Suprapubic skin (tissue), 4 donors: Measurements from ENCODE around the gene TCF7L2. TPM values are rescaled to one million over a fixed set of nuclear protein-coding genes. Genes with fewer than 3 reads are reported as not detected.

Source experiments
- DNase-seq, 2 donors: peaks; one replicate each; pipeline ENCODE4 v3.0.0-alpha.2; 2019; ENCODE audit warnings: low spot score in 2 of 2
- H3K27ac ChIP-seq: fragments of 200-600 bp; sonication (generic); one replicate; pipeline ENCODE4 v1.5.1; 2019
- H3K27me3 ChIP-seq: fragments of 200-600 bp; sonication (generic); one replicate; pipeline ENCODE4 v1.5.1; 2019
- H3K36me3 ChIP-seq: fragments of 200-600 bp; sonication (generic); one replicate; pipeline ENCODE4 v1.5.1; 2019
- H3K4me1 ChIP-seq: fragments of 200-600 bp; sonication (generic); one replicate; pipeline ENCODE4 v1.5.1; 2019
- H3K4me3 ChIP-seq: fragments of 200-600 bp; sonication (generic); one replicate; pipeline ENCODE4 v1.5.1; 2019; ENCODE audit warnings: mild to moderate bottlenecking
- H3K9me3 ChIP-seq: fragments of 200-600 bp; sonication (generic); one replicate; pipeline ENCODE4 v1.5.1; 2019
- EP300 ChIP-seq: sonication (generic); formaldehyde crosslinking; IDR thresholded peaks from one replicate; pipeline ENCODE4 v1.6.1; 2017; ENCODE audit warnings: antibody characterized with exemption
- POLR2A ChIP-seq, 2 donors: fragments of 450-650 bp; IDR thresholded peaks; one replicate each; pipeline ENCODE4 v1.6.1; 2017; ENCODE audit warnings: antibody characterized with exemption in 2 of 2, mild to moderate bottlenecking in 2 of 2, moderate library complexity in 2 of 2
- POLR2AphosphoS5 ChIP-seq, 3 donors: sonication (generic); formaldehyde crosslinking; IDR thresholded peaks; one replicate each; pipeline ENCODE4 v1.6.1; 2017; ENCODE audit warnings: antibody characterized with exemption in 3 of 3
- WGBS: methylation state at CpG from one replicate; pipeline ENCODE4 v1.1.5; 2018; 5-methylcytosine and 5-hydroxymethylcytosine counted together
- total RNA-seq, 4 donors: library from RNA; depleted of rRNA; stranded (reverse); fragments of >200 nt; gene quantifications; one replicate each; pipeline ENCODE4 v1.1.0, GENCODE V29; 2016
- TF ChIP-seq, protein P1 (sequence below), 2 donors: fragments of 200-600 bp in 1 of 2; fragments of 450-650 bp in 1 of 2; sonication (generic) in 1 of 2; IDR thresholded peaks; one replicate each; pipeline ENCODE4 v1.5.1; 2016 to 2019; ENCODE audit warnings: antibody characterized with exemption in 2 of 2, mild to moderate bottlenecking in 1 of 2, moderate library complexity in 1 of 2

TCF7L2 gene
- total RNA-seq, 4 donors from 2014 or later, result 9.9 to 23.3 (median 15.2) TPM

DNA sequence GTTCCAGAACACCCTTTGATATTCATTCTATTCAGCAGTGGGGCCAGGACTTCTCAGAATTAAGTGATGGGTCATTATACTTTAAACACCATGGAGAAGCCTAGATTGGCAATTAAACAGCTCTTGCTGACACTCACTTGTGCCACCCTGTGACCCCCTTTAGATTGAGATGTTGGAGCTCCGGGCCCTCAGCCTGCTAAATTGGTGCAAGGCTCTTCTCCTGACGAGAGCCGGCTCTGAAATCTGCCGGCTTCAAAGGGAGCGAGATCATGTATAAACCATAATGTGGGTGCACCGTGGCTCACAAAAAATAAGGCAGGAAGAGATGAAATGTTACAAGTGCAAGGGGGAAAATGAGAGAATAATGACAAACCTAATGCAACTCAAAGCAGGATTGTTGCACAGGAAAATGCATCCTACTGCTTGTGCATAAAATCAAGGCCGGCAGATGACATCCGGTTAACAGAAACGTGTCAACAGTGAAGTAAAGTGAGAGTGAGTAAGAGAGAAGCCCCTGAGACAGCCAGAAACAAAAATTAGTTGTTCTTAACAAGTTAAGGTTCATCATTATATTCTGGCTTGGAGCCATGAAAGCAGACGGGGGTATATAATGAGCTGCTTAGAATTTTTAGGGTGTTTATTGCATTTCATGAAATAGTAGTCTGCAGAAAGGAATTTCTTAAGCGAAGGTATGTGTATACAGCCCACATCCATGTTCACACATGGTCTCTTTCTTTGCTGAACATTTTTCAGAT, 198.2 kb downstream of the TCF7L2 start:
- no peak overlapping the region for H3K4me3 ChIP-seq
- H3K4me1 ChIP-seq, result no peaks in the 10 kb centered on the region
- no peak overlapping the region for H3K27ac ChIP-seq
- peaks cover 80% of the 10 kb centered on the region for H3K36me3 ChIP-seq
- TF ChIP-seq POLR2AphosphoS5 (IDR thresholded peaks at IDR 0.05) (no peak), POLR2A (IDR thresholded peaks at IDR 0.05) (no peak), EP300 (no peak)
- TF ChIP-seq, protein P1, sequence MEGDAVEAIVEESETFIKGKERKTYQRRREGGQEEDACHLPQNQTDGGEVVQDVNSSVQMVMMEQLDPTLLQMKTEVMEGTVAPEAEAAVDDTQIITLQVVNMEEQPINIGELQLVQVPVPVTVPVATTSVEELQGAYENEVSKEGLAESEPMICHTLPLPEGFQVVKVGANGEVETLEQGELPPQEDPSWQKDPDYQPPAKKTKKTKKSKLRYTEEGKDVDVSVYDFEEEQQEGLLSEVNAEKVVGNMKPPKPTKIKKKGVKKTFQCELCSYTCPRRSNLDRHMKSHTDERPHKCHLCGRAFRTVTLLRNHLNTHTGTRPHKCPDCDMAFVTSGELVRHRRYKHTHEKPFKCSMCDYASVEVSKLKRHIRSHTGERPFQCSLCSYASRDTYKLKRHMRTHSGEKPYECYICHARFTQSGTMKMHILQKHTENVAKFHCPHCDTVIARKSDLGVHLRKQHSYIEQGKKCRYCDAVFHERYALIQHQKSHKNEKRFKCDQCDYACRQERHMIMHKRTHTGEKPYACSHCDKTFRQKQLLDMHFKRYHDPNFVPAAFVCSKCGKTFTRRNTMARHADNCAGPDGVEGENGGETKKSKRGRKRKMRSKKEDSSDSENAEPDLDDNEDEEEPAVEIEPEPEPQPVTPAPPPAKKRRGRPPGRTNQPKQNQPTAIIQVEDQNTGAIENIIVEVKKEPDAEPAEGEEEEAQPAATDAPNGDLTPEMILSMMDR (IDR thresholded peaks at IDR 0.05), result no peak
- WGBS, result 89% methylated on average over 11 of the region's 11 CpGs
- no peaks in the 10 kb centered on the region for H3K27me3 ChIP-seq
- H3K9me3 ChIP-seq, result no peaks in the 10 kb centered on the region
- no peak for DNase-seq

- TF ChIP-seq POLR2A (IDR thresholded peaks at IDR 0.05) (no peak), EP300 (no peak)
- TF ChIP-seq, protein P1 (IDR thresholded peaks at IDR 0.05), result no peak
- Histone ChIP-seq H3K9me3 (no peaks in the 10 kb centered on the region), H3K27ac (no peak overlapping the region), H3K36me3 (peaks cover 81% of the 10 kb centered on the region), H3K27me3 (no peaks in the 10 kb centered on the region), H3K4me1 (no peaks in the 10 kb centered on the region), H3K4me3 (no peak overlapping the region)
- no peak for DNase-seq
- 68% methylated on average over 4 of the region's 4 CpGs for WGBS
Observed at GRCh38 chr10:113148901-113149300, 198.9 kb downstream of the TCF7L2 start.

GRCh38 chr10:113149626-113150025, 199.6 kb downstream of the TCF7L2 start:
- TF ChIP-seq, protein P1 (IDR thresholded peaks at IDR 0.05), result no peak
- no peak for TF ChIP-seq POLR2AphosphoS5 (IDR thresholded peaks at IDR 0.05)
- TF ChIP-seq POLR2A (IDR thresholded peaks at IDR 0.05), result no peak
- TF ChIP-seq EP300, result no peak
- H3K9me3 ChIP-seq, result no peaks in the 10 kb centered on the region
- no peak overlapping the region for H3K4me3 ChIP-seq
- no peaks in the 10 kb centered on the region for H3K4me1 ChIP-seq
- no peaks in the 10 kb centered on the region for H3K27me3 ChIP-seq
- DNase-seq, result no peak
- 66% methylated on average over 3 of the region's 3 CpGs for WGBS
- peaks cover 85% of the 10 kb centered on the region for H3K36me3 ChIP-seq
- H3K27ac ChIP-seq, result no peak overlapping the region

GRCh38 chr10:113151190-113151666, 201.2 kb downstream of the TCF7L2 start:
- Histone ChIP-seq H3K36me3 (peaks cover 90% of the 10 kb centered on the region), H3K4me1 (no peaks in the 10 kb centered on the region), H3K9me3 (no peaks in the 10 kb centered on the region), H3K4me3 (no peak overlapping the region), H3K27me3 (no peaks in the 10 kb centered on the region), H3K27ac (no peak overlapping the region)
- DNase-seq, result no peak
- no peak for TF ChIP-seq POLR2A (IDR thresholded peaks at IDR 0.05)
- WGBS, result 61% methylated on average over 6 of the region's 6 CpGs

DNA sequence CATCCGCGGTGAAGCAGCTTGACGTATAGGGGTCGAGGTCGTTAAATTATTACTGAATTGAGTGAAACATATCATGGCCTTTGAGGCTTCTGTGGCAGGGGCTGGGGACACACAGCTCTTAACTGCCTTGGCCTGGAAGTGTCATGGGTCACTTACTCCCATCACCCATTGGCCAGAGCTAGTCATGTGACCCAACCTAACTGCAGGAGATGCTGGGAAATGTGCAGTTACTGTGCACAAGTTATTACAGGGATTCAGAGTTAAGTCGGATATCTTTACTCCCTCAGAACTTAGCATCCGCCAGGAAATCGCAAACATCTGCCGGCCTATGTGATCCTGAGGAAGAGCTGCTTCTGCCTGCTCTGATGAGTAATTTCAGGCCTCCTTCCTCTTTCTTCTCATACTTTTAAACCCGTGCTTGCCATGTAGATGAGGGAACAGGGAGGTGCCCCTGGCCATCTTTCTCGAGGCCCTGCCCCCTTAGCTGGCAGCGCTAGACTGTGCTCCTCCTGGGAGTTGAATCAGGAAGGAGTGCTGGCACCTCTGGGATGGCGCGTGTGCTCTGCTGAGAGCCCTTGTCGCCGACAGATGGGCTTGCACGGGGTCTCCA, 203.6 kb downstream of the TCF7L2 start:
- 74% methylated on average over 17 of the region's 17 CpGs for WGBS
- DNase-seq, result no peak
- Histone ChIP-seq H3K27me3 (no peaks in the 10 kb centered on the region), H3K4me1 (no peaks in the 10 kb centered on the region), H3K4me3 (no peak overlapping the region), H3K36me3 (peaks cover 90% of the 10 kb centered on the region), H3K9me3 (no peaks in the 10 kb centered on the region), H3K27ac (no peak overlapping the region)
- TF ChIP-seq POLR2AphosphoS5 (IDR thresholded peaks at IDR 0.05) (no peak), POLR2A (IDR thresholded peaks at IDR 0.05) (no peak), EP300 (no peak)
- TF ChIP-seq, protein P1 (IDR thresholded peaks at IDR 0.05), result no peak
